ENCODE results near the gene ALPK1.

Gene ALPK1

GRCh38 chr4:112358415-112358814, 61.2 kb downstream of the ALPK1 start:
- no peak overlapping the region for H3K4me3 ChIP-seq (ENCODE audit: control insufficient read depth, low read depth, low read length)
- no peak for TF ChIP-seq CTCF (conservative IDR thresholded peaks at IDR 0.05; ENCODE audit: control insufficient read depth, insufficient read depth, low read depth, low read length)
- DNase-seq (ENCODE audit: low read depth): no peak

- DNase-seq (ENCODE audit: low read depth): no peak
- TF ChIP-seq CTCF (conservative IDR thresholded peaks at IDR 0.05; ENCODE audit: control insufficient read depth, insufficient read depth, low read depth, low read length): no peak
- H3K4me3 ChIP-seq (ENCODE audit: control insufficient read depth, low read depth, low read length): no peak overlapping the region
These were observed 62.0 kb downstream of the ALPK1 start for GRCh38 chr4:112358952-112359749.

GRCh38 chr4:112361181-112361791, 64.1 kb downstream of the ALPK1 start:
- peak; percentile 4 for DNase-seq (ENCODE audit: low read depth)
- no peak overlapping the region for H3K4me3 ChIP-seq (ENCODE audit: control insufficient read depth, low read depth, low read length)
- no peak for TF ChIP-seq CTCF (conservative IDR thresholded peaks at IDR 0.05; ENCODE audit: control insufficient read depth, insufficient read depth, low read depth, low read length)

GRCh38 chr4:112370466-112370865, 73.3 kb downstream of the ALPK1 start:
- H3K4me3 ChIP-seq (ENCODE audit: control insufficient read depth, low read depth, low read length): no peak overlapping the region
- peak; percentile 3 for DNase-seq (ENCODE audit: low read depth)
- TF ChIP-seq CTCF (conservative IDR thresholded peaks at IDR 0.05; ENCODE audit: control insufficient read depth, insufficient read depth, low read depth, low read length): no peak

GRCh38 chr4:112371361-112371760, 74.2 kb downstream of the ALPK1 start:
- DNase-seq (ENCODE audit: low read depth): no peak
- no peak for TF ChIP-seq CTCF (conservative IDR thresholded peaks at IDR 0.05; ENCODE audit: control insufficient read depth, insufficient read depth, low read depth, low read length)
- no peak overlapping the region for H3K4me3 ChIP-seq (ENCODE audit: control insufficient read depth, low read depth, low read length)

GRCh38 chr4:112374850-112375249, 77.7 kb downstream of the ALPK1 start:
- no peak for TF ChIP-seq CTCF (conservative IDR thresholded peaks at IDR 0.05; ENCODE audit: control insufficient read depth, insufficient read depth, low read depth, low read length)
- H3K4me3 ChIP-seq (ENCODE audit: control insufficient read depth, low read depth, low read length): no peak overlapping the region
- DNase-seq (ENCODE audit: low read depth): no peak

Measured in fibroblast of mammary gland (primary cell).